Measurements from ENCODE around the gene RESP18. TPM values are rescaled to one million over a fixed set of nuclear protein-coding genes. Genes with fewer than 3 reads are reported as not detected.
A peak's percentile ranks its signal among the peaks of the same experiment; 100 is the strongest.

Gene RESP18
- not detected in 2 replicates for total RNA-seq (2014; rRNA removed; shearing (Covaris generic))

GRCh38 chr2:219332542-219332941 lies at the start of gene RESP18:
Gene RESP18, minus strand, starts transcription at chr2:219332744.
- no peaks in the 10 kb centered on the region for H3K9me3 ChIP-seq (replicated peaks)
- no peak for DNase-seq (ENCODE audit: low read depth in 1 of 2, low spot score in 2 of 2)
- peaks cover 26% of the 10 kb centered on the region for H3K27me3 ChIP-seq (replicated peaks)
- H3K4me1 ChIP-seq (replicated peaks) = no peaks in the 10 kb centered on the region
- H3K4me3 ChIP-seq = no peak within 1 kb of the TSS
- H3K36me3 ChIP-seq = no peaks in the 10 kb centered on the region
- H3K27ac ChIP-seq = no peak within 1 kb of the TSS

GRCh38 chr2:219381448-219381847 lies 48.9 kb upstream of the RESP18 start:
- no peaks in the 10 kb centered on the region for H3K27me3 ChIP-seq (replicated peaks)
- H3K27ac ChIP-seq = no peak overlapping the region
- H3K36me3 ChIP-seq = peaks cover 44% of the 10 kb centered on the region
- H3K4me3 ChIP-seq = no peak overlapping the region
- H3K4me1 ChIP-seq (replicated peaks) = peaks cover 2% of the 10 kb centered on the region
- H3K9me3 ChIP-seq (replicated peaks) = no peaks in the 10 kb centered on the region
- DNase-seq (ENCODE audit: low read depth in 1 of 2, low spot score in 2 of 2) = no peak

- Histone ChIP-seq H3K27me3 (replicated peaks) (no peaks in the 10 kb centered on the region), H3K9me3 (replicated peaks) (no peaks in the 10 kb centered on the region), H3K27ac (no peak overlapping the region), H3K4me3 (no peak overlapping the region), H3K4me1 (replicated peaks) (no peaks in the 10 kb centered on the region), H3K36me3 (peaks cover 39% of the 10 kb centered on the region)
- no peak for DNase-seq (ENCODE audit: low read depth in 1 of 2, low spot score in 2 of 2)
These were observed 48.4 kb upstream of the RESP18 start for GRCh38 chr2:219380926-219381325.

GRCh38 chr2:219378163-219378851 lies 45.8 kb upstream of the RESP18 start:
- Histone ChIP-seq H3K36me3 (peaks cover 21% of the 10 kb centered on the region), H3K27me3 (replicated peaks) (no peaks in the 10 kb centered on the region), H3K4me1 (replicated peaks) (no peaks in the 10 kb centered on the region), H3K9me3 (replicated peaks) (no peaks in the 10 kb centered on the region), H3K4me3 (no peak overlapping the region), H3K27ac (no peak overlapping the region)
- DNase-seq (ENCODE audit: low read depth in 1 of 2, low spot score in 2 of 2) = no peak

GRCh38 chr2:219369447-219369861 lies 36.9 kb upstream of the RESP18 start:
- peak overlapping the region; percentile 42 for H3K27ac ChIP-seq

GRCh38 chr2:219368690-219369191 lies 36.2 kb upstream of the RESP18 start:
- Histone ChIP-seq H3K4me3 (peak overlapping the region; percentile 4; the same call in 1 of the 2 replicates), H3K27ac (peak overlapping the region; percentile 42)

More at GRCh38 chr2:219369447-219369861, 36.9 kb upstream of the RESP18 start:
- peak in 1 of 2 experiments; percentile 33 for DNase-seq (ENCODE audit: low read depth in 1 of 2, low spot score in 2 of 2)
- peaks cover 13% of the 10 kb centered on the region for H3K4me1 ChIP-seq (replicated peaks)
- H3K9me3 ChIP-seq (replicated peaks) = no peaks in the 10 kb centered on the region
- H3K4me3 ChIP-seq = no peak overlapping the region
- peaks cover 3% of the 10 kb centered on the region; the same call in 1 of the 2 replicates for H3K36me3 ChIP-seq
- H3K27me3 ChIP-seq (replicated peaks) = no peaks in the 10 kb centered on the region

GRCh38 chr2:219362524-219363164 lies 30.1 kb upstream of the RESP18 start:
- H3K27ac ChIP-seq = no peak overlapping the region
- H3K4me3 ChIP-seq = no peak overlapping the region
- H3K4me1 ChIP-seq (replicated peaks) = peaks cover 5% of the 10 kb centered on the region; the same call in 1 of the 2 replicates
- H3K36me3 ChIP-seq = no peaks in the 10 kb centered on the region
- DNase-seq (ENCODE audit: low read depth in 1 of 2, low spot score in 2 of 2) = peak; percentile 37 to 70
- H3K27me3 ChIP-seq (replicated peaks) = peaks cover 29% of the 10 kb centered on the region
- H3K9me3 ChIP-seq (replicated peaks) = no peaks in the 10 kb centered on the region

More at GRCh38 chr2:219368690-219369191, 36.2 kb upstream of the RESP18 start:
- peak; percentile 57 to 66 for DNase-seq (ENCODE audit: low read depth in 1 of 2, low spot score in 2 of 2)
- no peaks in the 10 kb centered on the region for H3K27me3 ChIP-seq (replicated peaks)
- H3K9me3 ChIP-seq (replicated peaks) = no peaks in the 10 kb centered on the region
- H3K36me3 ChIP-seq = peaks cover under 1% of the 10 kb centered on the region; the same call in 1 of the 2 replicates
- H3K4me1 ChIP-seq (replicated peaks) = peaks cover 13% of the 10 kb centered on the region

GRCh38 chr2:219362072-219362471 lies 29.5 kb upstream of the RESP18 start:
- H3K36me3 ChIP-seq = no peaks in the 10 kb centered on the region
- H3K27me3 ChIP-seq (replicated peaks) = peaks cover 35% of the 10 kb centered on the region
- no peak overlapping the region for H3K4me3 ChIP-seq
- peaks cover 5% of the 10 kb centered on the region; the same call in 1 of the 2 replicates for H3K4me1 ChIP-seq (replicated peaks)
- DNase-seq (ENCODE audit: low read depth in 1 of 2, low spot score in 2 of 2) = no peak
- H3K27ac ChIP-seq = no peak overlapping the region
- H3K9me3 ChIP-seq (replicated peaks) = no peaks in the 10 kb centered on the region

- Histone ChIP-seq H3K9me3 (replicated peaks) (no peaks in the 10 kb centered on the region), H3K4me3 (no peak overlapping the region), H3K4me1 (replicated peaks) (peaks cover 5% of the 10 kb centered on the region; the same call in 1 of the 2 replicates), H3K27ac (no peak overlapping the region), H3K36me3 (no peaks in the 10 kb centered on the region), H3K27me3 (replicated peaks) (peaks cover 55% of the 10 kb centered on the region)
- DNase-seq (ENCODE audit: low read depth in 1 of 2, low spot score in 2 of 2) = no peak
These were observed 25.9 kb upstream of the RESP18 start for GRCh38 chr2:219358170-219359075.

- Histone ChIP-seq H3K27ac (no peak overlapping the region), H3K9me3 (replicated peaks) (no peaks in the 10 kb centered on the region), H3K36me3 (no peaks in the 10 kb centered on the region), H3K4me3 (no peak overlapping the region), H3K4me1 (replicated peaks) (no peaks in the 10 kb centered on the region), H3K27me3 (replicated peaks) (peaks cover 55% of the 10 kb centered on the region)
- no peak for DNase-seq (ENCODE audit: low read depth in 1 of 2, low spot score in 2 of 2)
These were observed 24.3 kb upstream of the RESP18 start for GRCh38 chr2:219356834-219357233.

- H3K4me1 ChIP-seq (replicated peaks) = no peaks in the 10 kb centered on the region
- no peak for DNase-seq (ENCODE audit: low read depth in 1 of 2, low spot score in 2 of 2)
- no peaks in the 10 kb centered on the region for H3K9me3 ChIP-seq (replicated peaks)
- no peak overlapping the region for H3K27ac ChIP-seq
- H3K27me3 ChIP-seq (replicated peaks) = peaks cover 46% of the 10 kb centered on the region
- H3K4me3 ChIP-seq = no peak overlapping the region
- H3K36me3 ChIP-seq = no peaks in the 10 kb centered on the region
These were observed 22.0 kb upstream of the RESP18 start for GRCh38 chr2:219354582-219354981.

GRCh38 chr2:219353129-219353528 lies 20.6 kb upstream of the RESP18 start:
- no peaks in the 10 kb centered on the region for H3K9me3 ChIP-seq (replicated peaks)
- no peak overlapping the region for H3K4me3 ChIP-seq
- H3K27ac ChIP-seq = no peak overlapping the region
- no peak for DNase-seq (ENCODE audit: low read depth in 1 of 2, low spot score in 2 of 2)
- no peaks in the 10 kb centered on the region for H3K4me1 ChIP-seq (replicated peaks)
- H3K27me3 ChIP-seq (replicated peaks) = peaks cover 31% of the 10 kb centered on the region
- H3K36me3 ChIP-seq = no peaks in the 10 kb centered on the region

- DNase-seq (ENCODE audit: low read depth in 1 of 2, low spot score in 2 of 2) = peak in 1 of 2 experiments; percentile 39
- no peak overlapping the region for H3K4me3 ChIP-seq
- H3K4me1 ChIP-seq (replicated peaks) = no peaks in the 10 kb centered on the region
- H3K36me3 ChIP-seq = no peaks in the 10 kb centered on the region
- no peaks in the 10 kb centered on the region for H3K9me3 ChIP-seq (replicated peaks)
- peaks cover 25% of the 10 kb centered on the region for H3K27me3 ChIP-seq (replicated peaks)
- no peak overlapping the region for H3K27ac ChIP-seq
These were observed 20.0 kb upstream of the RESP18 start for GRCh38 chr2:219352448-219353023.
